Stimulated activated CD8-positive, alpha-beta memory T cell treated with anti-CD3 and anti-CD28 coated beads, Interleukin-15, amount 100 ng/mL, for 24 hours (primary cell): Measurements from ENCODE around the gene OAT.
A peak's percentile ranks its signal among the peaks of the same experiment; 100 is the strongest.
"Not testable (repeated sequence)": the region's sequence is repeated elsewhere in the genome, so short reads cannot be mapped to it uniquely, and the experiment has no call there.

Experiments
- DNase-seq: peaks from one replicate; pipeline ENCODE4 v3.0.0-alpha.2; 2020; ENCODE audit warnings: low read depth

Gene OAT

GRCh38 chr10:124447751-124448466 is 29.2 kb upstream of the OAT start:
- no peak for DNase-seq

- no peak for DNase-seq
Observed at GRCh38 chr10:124446830-124447750, 28.4 kb upstream of the OAT start.

GRCh38 chr10:124441694-124442093 is 23.0 kb upstream of the OAT start:
- not testable (repeated sequence) for DNase-seq

GRCh38 chr10:124436191-124436638 is 17.5 kb upstream of the OAT start:
- DNase-seq = no peak

GRCh38 chr10:124435683-124436082 is 17.0 kb upstream of the OAT start:
- not testable (repeated sequence) for DNase-seq

- no peak for DNase-seq
Observed at GRCh38 chr10:124433461-124433860, 14.7 kb upstream of the OAT start.

- no peak for DNase-seq
Observed at GRCh38 chr10:124430077-124430476, 11.4 kb upstream of the OAT start.

GRCh38 chr10:124429576-124429975 is 10.9 kb upstream of the OAT start:
- DNase-seq = no peak

GRCh38 chr10:124428207-124428777 is 9.6 kb upstream of the OAT start:
- DNase-seq = no peak

GRCh38 chr10:124425227-124425962 is 6.7 kb upstream of the OAT start:
- no peak for DNase-seq

- DNase-seq = no peak
Observed at GRCh38 chr10:124423813-124424212, 5.1 kb upstream of the OAT start.

- no peak for DNase-seq
Observed at GRCh38 chr10:124422742-124423141, 4.0 kb upstream of the OAT start.

GRCh38 chr10:124420254-124420653 is 1.5 kb upstream of the OAT start:
- no peak for DNase-seq

- DNase-seq = no peak
Observed at GRCh38 chr10:124419635-124420034, 912 bp upstream of the OAT start.

- peak; percentile 10 for DNase-seq
Observed at GRCh38 chr10:124417895-124418725, 613 bp downstream of the OAT start.

GRCh38 chr10:124416733-124417132 is 2.0 kb downstream of the OAT start:
- DNase-seq = no peak

- DNase-seq = no peak
Observed at GRCh38 chr10:124415210-124415609, 3.5 kb downstream of the OAT start.

- no peak for DNase-seq
Observed at GRCh38 chr10:124414076-124414475, 4.6 kb downstream of the OAT start.

GRCh38 chr10:124409696-124410095 is 9.0 kb downstream of the OAT start:
- no peak for DNase-seq

- DNase-seq = no peak
Observed at GRCh38 chr10:124408357-124408756, 10.4 kb downstream of the OAT start.

GRCh38 chr10:124407456-124407855 is 11.3 kb downstream of the OAT start:
- no peak for DNase-seq
